CD4-positive, alpha-beta T cell (primary cell): Measurements from ENCODE around the gene LRRC74A. TPM values are rescaled to one million over a fixed set of nuclear protein-coding genes. Genes with fewer than 3 reads are reported as not detected.

ENCODE experiments used
- ATAC-seq: fragments of 200-7000 bp; cut with Tn5 transposase; one replicate; pipeline ENCODE4 v1.10.0; 2022; ENCODE audit warnings: mild to moderate bottlenecking; ENCODE audit not compliant: poor library complexity
- CTCF ChIA-PET: fragments of 350-600 bp; sonication (Branson Sonifier 250); formaldehyde crosslinking; loops from one replicate; lab custom pipeline; 2021; ENCODE audit warnings: antibody characterized with exemption, inconsistent platforms; lab: Charles Lee
- POLR2A ChIA-PET: fragments of 350-600 bp; sonication (Branson Sonifier 250); formaldehyde crosslinking; loops from one replicate; lab custom pipeline; 2021; ENCODE audit warnings: antibody characterized with exemption, inconsistent platforms; lab: Charles Lee
- DNase-seq, 14 experiments: peaks; one replicate each; pipeline ENCODE4 v3.0.0-alpha.2; 2013 to 2020; ENCODE audit warnings: mixed read lengths in 2 of 14
- H3K27ac ChIP-seq, 2 donors: one replicate each; pipeline versions ENCODE4 v1.5.1 to v1.7.0; 2013; ENCODE audit warnings: low read length in 2 of 2, low read depth in 1 of 2, mild to moderate bottlenecking in 1 of 2
- H3K27me3 ChIP-seq, 2 experiments: 1 replicate in 1 of 2; 2 replicates in 1 of 2; pipeline versions ENCODE4 v1.6.1 to v1.7.0; 2013; ENCODE audit warnings: low read length in 2 of 2, control low read depth in 1 of 2, mild to moderate bottlenecking in 1 of 2, moderate library complexity in 1 of 2; ENCODE audit not compliant: insufficient read depth in 2 of 2, control insufficient read depth in 1 of 2
- H3K36me3 ChIP-seq: one replicate; pipeline ENCODE4 v1.6.1; 2013; ENCODE audit warnings: low read length, control low read depth; ENCODE audit not compliant: insufficient read depth
- H3K4me1 ChIP-seq: one replicate; pipeline ENCODE4 v1.6.1; 2013; ENCODE audit warnings: low read length, control low read depth; ENCODE audit not compliant: insufficient read depth
- H3K4me3 ChIP-seq: one replicate; pipeline ENCODE4 v1.5.1; 2013; ENCODE audit warnings: mild to moderate bottlenecking, low read length, moderate library complexity
- H3K9me3 ChIP-seq, 2 experiments: 1 replicate in 1 of 2; 2 replicates in 1 of 2; pipeline versions ENCODE4 v1.6.1 to v1.7.0; 2013; ENCODE audit warnings: low read length in 2 of 2, mild to moderate bottlenecking in 2 of 2, control low read depth in 1 of 2, moderate library complexity in 1 of 2; ENCODE audit not compliant: control insufficient read depth in 1 of 2, insufficient read depth in 1 of 2
- H3K27ac Mint-ChIP-seq: one replicate; pipeline ENCODE4 v1.8.0; 2020; ENCODE audit warnings: mixed read lengths
- H3K27me3 Mint-ChIP-seq: one replicate; pipeline ENCODE4 v1.8.0; 2021; ENCODE audit warnings: mixed read lengths
- H3K36me3 Mint-ChIP-seq: one replicate; pipeline ENCODE4 v1.8.0; 2021; ENCODE audit warnings: low read depth, mixed read lengths
- H3K4me1 Mint-ChIP-seq: one replicate; pipeline ENCODE4 v1.8.0; 2021; ENCODE audit warnings: low read depth, mixed read lengths
- H3K4me3 Mint-ChIP-seq: one replicate; pipeline ENCODE4 v1.8.0; 2020; ENCODE audit warnings: mild to moderate bottlenecking, mixed read lengths
- H3K9me3 Mint-ChIP-seq: one replicate; pipeline ENCODE4 v1.8.0; 2020; ENCODE audit warnings: mixed read lengths
- CTCF ChIP-seq: fragments of 200-600 bp; IDR thresholded peaks from one replicate; pipeline ENCODE4 v1.8.0; 2022; ENCODE audit warnings: antibody characterized with exemption, mild to moderate bottlenecking
- intact Hi-C, 2 experiments: fragments of 100-400 bp; cut with DNase I in 1 of 2; cut with micrococcal nuclease in 1 of 2; formaldehyde crosslinking; loops; one replicate each; pipeline versions ENCODE4 v1.15.1 to v1.9.0; 2023 to 2025; cut with DNase I, micrococcal nuclease
- total RNA-seq, 174 experiments: library from RNA in 2 of 174; stranded (reverse) in 2 of 174; gene quantifications; one replicate each; pipeline ENCODE4 v1.2.3 and lab custom pipeline; 2021 to 2026

The LRRC74A gene
- total RNA-seq, 2 experiments from 2014 or later: not detected

DNA sequence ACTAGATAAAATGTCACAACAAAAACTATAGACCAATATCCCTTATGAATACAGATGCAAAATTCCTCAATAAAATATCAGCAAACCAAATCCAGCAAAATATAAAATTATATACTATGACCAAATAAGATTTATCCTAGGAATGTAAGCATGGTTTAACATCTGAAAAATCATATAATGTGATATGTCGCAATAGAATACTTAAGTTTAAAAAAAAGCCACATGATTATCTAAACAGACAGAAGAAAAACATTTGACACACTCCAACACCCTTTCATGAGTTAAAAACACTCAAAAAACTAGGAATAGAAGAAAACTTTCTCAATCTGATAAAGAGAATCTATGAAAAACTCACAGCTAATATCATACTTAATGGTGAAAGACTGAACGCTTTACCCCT, 33.8 kb upstream of the LRRC74A start:
- no peak overlapping the region for H3K27ac ChIP-seq
- H3K27ac Mint-ChIP-seq: no peak overlapping the region
- no peaks in the 10 kb centered on the region for H3K27me3 ChIP-seq
- ChIA-PET POLR2A (no interaction called here), CTCF (no interaction called here)
- no peaks in the 10 kb centered on the region for H3K9me3 Mint-ChIP-seq
- no peaks in the 10 kb centered on the region for H3K4me1 Mint-ChIP-seq
- no peak for ATAC-seq
- TF ChIP-seq CTCF: no peak
- H3K36me3 Mint-ChIP-seq: peaks cover 87% of the 10 kb centered on the region
- no peaks in the 10 kb centered on the region for H3K27me3 Mint-ChIP-seq
- no peaks in the 10 kb centered on the region for H3K4me1 ChIP-seq
- H3K36me3 ChIP-seq: peaks cover 51% of the 10 kb centered on the region
- no peak overlapping the region for H3K4me3 ChIP-seq
- intact Hi-C loops: no loop called here
- no peak overlapping the region for H3K4me3 Mint-ChIP-seq
- DNase-seq: no peak
- H3K9me3 ChIP-seq: no peaks in the 10 kb centered on the region

GRCh38 chr14:76793324-76793723, 32.9 kb upstream of the LRRC74A start:
- H3K4me1 Mint-ChIP-seq: no peaks in the 10 kb centered on the region
- H3K27me3 Mint-ChIP-seq: no peaks in the 10 kb centered on the region
- no peak overlapping the region for H3K4me3 Mint-ChIP-seq
- H3K27ac Mint-ChIP-seq: no peak overlapping the region
- H3K9me3 ChIP-seq: no peaks in the 10 kb centered on the region
- no peak overlapping the region for H3K4me3 ChIP-seq
- no peak for DNase-seq
- H3K27ac ChIP-seq: no peak overlapping the region
- no peak for ATAC-seq
- no peak for TF ChIP-seq CTCF
- intact Hi-C loops: no loop called here
- peaks cover 89% of the 10 kb centered on the region for H3K36me3 Mint-ChIP-seq
- H3K27me3 ChIP-seq: no peaks in the 10 kb centered on the region
- H3K4me1 ChIP-seq: no peaks in the 10 kb centered on the region
- CTCF ChIA-PET: no interaction called here
- POLR2A ChIA-PET: no interaction called here
- H3K36me3 ChIP-seq: peaks cover 51% of the 10 kb centered on the region
- no peaks in the 10 kb centered on the region for H3K9me3 Mint-ChIP-seq

DNA sequence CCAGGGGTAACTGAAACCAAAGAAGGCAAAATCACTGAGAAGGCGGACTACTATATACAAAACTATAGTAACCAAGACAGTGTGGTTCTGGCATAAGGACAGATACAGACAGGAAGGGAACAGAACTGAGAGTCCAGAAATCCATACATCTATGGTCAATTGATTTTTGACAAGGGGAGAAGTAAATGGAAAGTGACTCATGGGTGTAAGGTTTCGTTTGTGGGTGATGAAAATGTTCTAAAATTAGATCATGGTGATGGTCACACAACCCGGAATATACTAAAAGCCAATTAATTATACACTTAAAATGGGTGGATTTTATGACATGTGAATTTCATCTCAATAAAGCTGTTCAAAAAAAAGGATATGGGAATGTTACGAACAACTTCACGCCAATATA, 32.3 kb upstream of the LRRC74A start:
- Mint-ChIP-seq H3K4me1 (no peaks in the 10 kb centered on the region), H3K27me3 (no peaks in the 10 kb centered on the region), H3K4me3 (no peak overlapping the region), H3K36me3 (peaks cover 90% of the 10 kb centered on the region), H3K27ac (no peak overlapping the region), H3K9me3 (no peaks in the 10 kb centered on the region)
- DNase-seq (no peak), ATAC-seq (no peak)
- intact Hi-C loops: no loop called here
- ChIA-PET POLR2A (no interaction called here), CTCF (no interaction called here)
- Histone ChIP-seq H3K36me3 (peaks cover 49% of the 10 kb centered on the region), H3K4me3 (no peak overlapping the region), H3K27ac (no peak overlapping the region), H3K27me3 (no peaks in the 10 kb centered on the region), H3K4me1 (no peaks in the 10 kb centered on the region), H3K9me3 (no peaks in the 10 kb centered on the region)
- TF ChIP-seq CTCF: no peak
